NOMO-1 (cell line): ENCODE data around the gene MAP2K2.

ENCODE experiments used
- DNase-seq, 2 experiments: peaks; one replicate each; lab custom pipeline; 2025; ENCODE audit not compliant: unreplicated experiment in 2 of 2; lab: John Stamatoyannopoulos, UW

Gene MAP2K2

GRCh38 chr19:4045597-4046361, 78.1 kb downstream of the MAP2K2 start:
- DNase-seq = no peak

GRCh38 chr19:4044990-4045465, 78.9 kb downstream of the MAP2K2 start:
- DNase-seq = no peak

- DNase-seq = no peak
These were observed 79.8 kb downstream of the MAP2K2 start for GRCh38 chr19:4043966-4044715.

- DNase-seq = no peak
These were observed 80.5 kb downstream of the MAP2K2 start for GRCh38 chr19:4043401-4043800.

- DNase-seq = no peak
These were observed 81.2 kb downstream of the MAP2K2 start for GRCh38 chr19:4042731-4043082.

- DNase-seq = no peak
These were observed 81.7 kb downstream of the MAP2K2 start for GRCh38 chr19:4042064-4042730.
